ENCODE data around the gene ZNF521. TPM values are rescaled to one million over a fixed set of nuclear protein-coding genes. Genes with fewer than 3 reads are reported as not detected.

The ZNF521 gene
- total and polyA plus RNA-seq, 9 donors: 24.3 to 51.3 (median 44.1) TPM

DNA sequence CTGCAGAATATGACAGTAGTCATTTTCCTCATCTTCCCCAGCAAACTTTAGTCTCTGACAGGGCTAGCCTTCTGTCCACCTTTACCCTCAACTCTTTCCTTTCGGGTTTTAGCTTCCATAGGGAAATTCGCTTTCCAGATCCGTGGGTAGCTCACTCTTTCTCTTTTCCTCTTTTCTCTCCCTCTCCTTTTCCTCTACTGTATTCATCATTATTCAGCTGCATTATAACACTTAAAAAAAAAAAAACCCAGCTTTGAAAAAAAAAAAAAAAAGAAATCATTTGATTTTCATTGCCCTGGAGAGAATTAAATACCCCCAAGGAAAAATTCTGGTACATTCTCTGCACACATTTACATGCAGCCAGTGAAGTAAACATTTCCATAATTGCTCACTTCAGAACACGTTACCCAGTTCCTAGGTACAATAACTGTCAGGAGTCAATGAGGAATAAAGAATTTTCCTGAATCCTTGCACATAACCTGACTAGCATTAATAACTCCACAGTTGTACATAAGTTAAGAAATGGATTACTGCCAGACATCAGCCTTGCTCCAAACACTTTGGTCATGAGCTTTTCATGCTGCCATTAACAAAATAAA lies 63.5 kb downstream of the ZNF521 start:
- Histone ChIP-seq H3K4me1 (ENCODE audit: insufficient read depth) (peaks cover 3% of the 10 kb centered on the region), H3K4me3 (no peak overlapping the region), H3K27me3 (no peaks in the 10 kb centered on the region), H3K27ac (no peak overlapping the region), H3K9me3 (no peaks in the 10 kb centered on the region), H3K36me3 (no peaks in the 10 kb centered on the region)
- TF ChIP-seq POLR2A (IDR thresholded peaks at IDR 0.05) (no peak), EP300 (IDR thresholded peaks at IDR 0.05) (no peak)
- TF ChIP-seq, protein P1, sequence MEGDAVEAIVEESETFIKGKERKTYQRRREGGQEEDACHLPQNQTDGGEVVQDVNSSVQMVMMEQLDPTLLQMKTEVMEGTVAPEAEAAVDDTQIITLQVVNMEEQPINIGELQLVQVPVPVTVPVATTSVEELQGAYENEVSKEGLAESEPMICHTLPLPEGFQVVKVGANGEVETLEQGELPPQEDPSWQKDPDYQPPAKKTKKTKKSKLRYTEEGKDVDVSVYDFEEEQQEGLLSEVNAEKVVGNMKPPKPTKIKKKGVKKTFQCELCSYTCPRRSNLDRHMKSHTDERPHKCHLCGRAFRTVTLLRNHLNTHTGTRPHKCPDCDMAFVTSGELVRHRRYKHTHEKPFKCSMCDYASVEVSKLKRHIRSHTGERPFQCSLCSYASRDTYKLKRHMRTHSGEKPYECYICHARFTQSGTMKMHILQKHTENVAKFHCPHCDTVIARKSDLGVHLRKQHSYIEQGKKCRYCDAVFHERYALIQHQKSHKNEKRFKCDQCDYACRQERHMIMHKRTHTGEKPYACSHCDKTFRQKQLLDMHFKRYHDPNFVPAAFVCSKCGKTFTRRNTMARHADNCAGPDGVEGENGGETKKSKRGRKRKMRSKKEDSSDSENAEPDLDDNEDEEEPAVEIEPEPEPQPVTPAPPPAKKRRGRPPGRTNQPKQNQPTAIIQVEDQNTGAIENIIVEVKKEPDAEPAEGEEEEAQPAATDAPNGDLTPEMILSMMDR (IDR thresholded peaks at IDR 0.05): no peak
- DNase-seq: no peak
- intact Hi-C loops (cut with DNase I): loop anchor here in 1 of 4 donors (10.0 kb wide), 1 partner anchor 46 kb away; no protein-coding TSS in a partner anchor
- 74 to 89% (median 89%) methylated on average over 4 of the region's 4 CpGs for WGBS, 3 donors

- H3K9me3 ChIP-seq: no peaks in the 10 kb centered on the region
- WGBS, 3 donors: 91 to 93% (median 92%) methylated on average over 9 of the region's 9 CpGs
- TF ChIP-seq POLR2A (IDR thresholded peaks at IDR 0.05): no peak
- no peak for TF ChIP-seq EP300 (IDR thresholded peaks at IDR 0.05)
- TF ChIP-seq, protein P1 (IDR thresholded peaks at IDR 0.05): no peak
- no peak for DNase-seq
- peaks cover 6% of the 10 kb centered on the region for H3K4me1 ChIP-seq (ENCODE audit: insufficient read depth)
- H3K36me3 ChIP-seq: no peaks in the 10 kb centered on the region
- H3K27ac ChIP-seq: no peak overlapping the region
- intact Hi-C loops (cut with DNase I): loop anchor here in 1 of 4 donors (10.0 kb wide), 1 partner anchor 48 kb away; no protein-coding TSS in a partner anchor
- H3K4me3 ChIP-seq: no peak overlapping the region
- H3K27me3 ChIP-seq: no peaks in the 10 kb centered on the region
These were observed 64.9 kb downstream of the ZNF521 start for GRCh38 chr18:25287106-25287505.

DNA sequence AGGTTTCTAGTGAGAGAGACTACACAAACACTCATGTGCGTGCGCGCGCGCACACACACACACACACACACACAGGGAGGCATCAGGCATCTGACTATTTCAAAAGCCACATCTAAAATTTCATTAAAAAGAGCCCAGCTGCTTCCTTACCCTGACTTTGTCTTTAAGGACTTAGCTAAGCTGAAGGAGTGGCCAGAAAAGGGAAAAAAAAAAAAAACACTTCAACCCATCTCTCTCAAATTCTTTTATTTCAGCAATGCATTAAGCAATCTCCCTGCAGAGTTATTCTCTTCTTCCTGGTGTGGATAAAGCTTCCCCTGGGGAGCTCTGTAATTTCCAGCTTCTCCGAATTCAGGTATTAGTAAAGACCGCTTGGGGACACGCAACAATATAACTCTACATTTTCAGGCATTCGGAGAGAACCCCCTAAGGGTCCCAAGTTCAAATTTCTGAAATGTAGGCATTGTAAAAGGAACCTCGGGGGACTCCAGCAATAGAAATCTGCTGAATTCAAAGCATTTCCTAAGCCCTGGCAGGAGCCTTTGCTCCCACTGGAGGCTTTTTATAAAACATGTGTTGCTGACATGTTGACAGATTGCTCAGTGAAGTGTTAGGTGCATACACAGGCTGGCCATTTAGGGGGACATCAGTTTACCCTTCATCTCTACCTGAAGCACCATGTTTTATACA lies 67.0 kb downstream of the ZNF521 start:
- no peak overlapping the region for H3K4me3 ChIP-seq
- H3K4me1 ChIP-seq (ENCODE audit: insufficient read depth): peaks cover 6% of the 10 kb centered on the region
- H3K36me3 ChIP-seq: no peaks in the 10 kb centered on the region
- WGBS, 3 donors: 34 to 49% (median 36%) methylated on average over 10 of the region's 10 CpGs
- DNase-seq: peak; percentile 36 to 53 (median 43)
- no peaks in the 10 kb centered on the region for H3K27me3 ChIP-seq
- H3K9me3 ChIP-seq: no peaks in the 10 kb centered on the region
- H3K27ac ChIP-seq: no peak overlapping the region
- intact Hi-C loops (cut with DNase I): loop anchor here in 1 of 4 donors (10.0 kb wide), 1 partner anchor 50 kb away; no protein-coding TSS in a partner anchor
- TF ChIP-seq EP300 (IDR thresholded peaks at IDR 0.05) (no peak), POLR2A (IDR thresholded peaks at IDR 0.05) (no peak)
- TF ChIP-seq, protein P1 (IDR thresholded peaks at IDR 0.05): no peak

DNA sequence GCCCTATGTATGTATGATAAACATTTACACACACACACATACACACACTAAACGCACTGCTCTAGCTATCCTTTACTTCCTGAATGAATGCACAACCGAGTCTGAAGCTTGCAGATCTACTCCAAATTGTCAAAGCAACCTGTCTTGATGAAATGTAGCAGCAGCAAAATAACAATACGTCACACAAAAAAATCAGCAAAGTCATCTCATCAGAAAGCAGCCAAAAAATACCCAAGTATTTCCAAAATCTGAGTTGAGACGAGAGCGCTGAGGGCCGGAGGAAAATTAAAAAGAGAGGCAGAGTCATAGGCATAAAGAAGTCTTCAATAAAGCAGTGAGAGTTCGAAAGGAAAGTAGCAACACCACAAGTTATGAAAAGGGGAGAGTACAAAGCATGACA lies 67.7 kb downstream of the ZNF521 start:
- intact Hi-C loops (cut with DNase I): loop anchor here in 1 of 4 donors (10.0 kb wide), 1 partner anchor 51 kb away; no protein-coding TSS in a partner anchor
- 43 to 48% (median 48%) methylated on average over 7 of the region's 7 CpGs for WGBS, 3 donors
- no peak for DNase-seq
- Histone ChIP-seq H3K36me3 (no peaks in the 10 kb centered on the region), H3K27me3 (no peaks in the 10 kb centered on the region), H3K4me3 (no peak overlapping the region), H3K9me3 (no peaks in the 10 kb centered on the region), H3K27ac (no peak overlapping the region), H3K4me1 (ENCODE audit: insufficient read depth) (peaks cover 6% of the 10 kb centered on the region)
- TF ChIP-seq EP300 (IDR thresholded peaks at IDR 0.05) (no peak), POLR2A (IDR thresholded peaks at IDR 0.05) (no peak)
- TF ChIP-seq, protein P1 (IDR thresholded peaks at IDR 0.05): no peak
